ENCODE measurements around the gene ALDH3A1.

The ALDH3A1 gene

DNA sequence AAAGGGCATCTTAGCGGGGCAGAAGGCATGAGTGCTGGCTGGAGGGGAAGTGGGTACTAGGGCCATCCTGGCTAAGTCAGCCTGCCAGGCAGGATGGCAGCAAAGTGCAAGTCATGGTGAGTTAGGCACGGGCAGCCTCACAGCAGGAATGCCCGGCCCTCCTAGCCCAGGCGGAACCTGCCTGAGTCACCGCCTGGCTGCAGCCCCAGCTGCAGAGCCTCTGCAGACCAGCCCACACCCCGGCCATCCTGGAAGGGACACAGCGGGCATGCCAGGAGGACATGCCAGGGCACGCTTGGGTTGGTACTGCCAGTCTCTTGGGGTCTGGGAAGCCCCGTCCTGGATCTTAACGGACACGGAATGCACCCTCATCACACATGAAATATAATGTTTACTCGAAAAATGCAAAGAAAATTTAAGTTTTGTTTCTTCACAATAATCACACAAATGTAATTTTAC is 5.0 kb upstream of the ALDH3A1 start:
- TF ChIP-seq, protein P1, sequence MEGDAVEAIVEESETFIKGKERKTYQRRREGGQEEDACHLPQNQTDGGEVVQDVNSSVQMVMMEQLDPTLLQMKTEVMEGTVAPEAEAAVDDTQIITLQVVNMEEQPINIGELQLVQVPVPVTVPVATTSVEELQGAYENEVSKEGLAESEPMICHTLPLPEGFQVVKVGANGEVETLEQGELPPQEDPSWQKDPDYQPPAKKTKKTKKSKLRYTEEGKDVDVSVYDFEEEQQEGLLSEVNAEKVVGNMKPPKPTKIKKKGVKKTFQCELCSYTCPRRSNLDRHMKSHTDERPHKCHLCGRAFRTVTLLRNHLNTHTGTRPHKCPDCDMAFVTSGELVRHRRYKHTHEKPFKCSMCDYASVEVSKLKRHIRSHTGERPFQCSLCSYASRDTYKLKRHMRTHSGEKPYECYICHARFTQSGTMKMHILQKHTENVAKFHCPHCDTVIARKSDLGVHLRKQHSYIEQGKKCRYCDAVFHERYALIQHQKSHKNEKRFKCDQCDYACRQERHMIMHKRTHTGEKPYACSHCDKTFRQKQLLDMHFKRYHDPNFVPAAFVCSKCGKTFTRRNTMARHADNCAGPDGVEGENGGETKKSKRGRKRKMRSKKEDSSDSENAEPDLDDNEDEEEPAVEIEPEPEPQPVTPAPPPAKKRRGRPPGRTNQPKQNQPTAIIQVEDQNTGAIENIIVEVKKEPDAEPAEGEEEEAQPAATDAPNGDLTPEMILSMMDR (IDR thresholded peaks at IDR 0.05; ENCODE audit: low read depth, low read length): no peak
- no peak overlapping the region for H3K4me3 ChIP-seq (replicated peaks in 1 of 2; ENCODE audit: low read depth in 2 of 2, low read length in 2 of 2)
- DNase-seq (ENCODE audit: low read depth in 2 of 2): peak; percentile 77 to 82

DNA sequence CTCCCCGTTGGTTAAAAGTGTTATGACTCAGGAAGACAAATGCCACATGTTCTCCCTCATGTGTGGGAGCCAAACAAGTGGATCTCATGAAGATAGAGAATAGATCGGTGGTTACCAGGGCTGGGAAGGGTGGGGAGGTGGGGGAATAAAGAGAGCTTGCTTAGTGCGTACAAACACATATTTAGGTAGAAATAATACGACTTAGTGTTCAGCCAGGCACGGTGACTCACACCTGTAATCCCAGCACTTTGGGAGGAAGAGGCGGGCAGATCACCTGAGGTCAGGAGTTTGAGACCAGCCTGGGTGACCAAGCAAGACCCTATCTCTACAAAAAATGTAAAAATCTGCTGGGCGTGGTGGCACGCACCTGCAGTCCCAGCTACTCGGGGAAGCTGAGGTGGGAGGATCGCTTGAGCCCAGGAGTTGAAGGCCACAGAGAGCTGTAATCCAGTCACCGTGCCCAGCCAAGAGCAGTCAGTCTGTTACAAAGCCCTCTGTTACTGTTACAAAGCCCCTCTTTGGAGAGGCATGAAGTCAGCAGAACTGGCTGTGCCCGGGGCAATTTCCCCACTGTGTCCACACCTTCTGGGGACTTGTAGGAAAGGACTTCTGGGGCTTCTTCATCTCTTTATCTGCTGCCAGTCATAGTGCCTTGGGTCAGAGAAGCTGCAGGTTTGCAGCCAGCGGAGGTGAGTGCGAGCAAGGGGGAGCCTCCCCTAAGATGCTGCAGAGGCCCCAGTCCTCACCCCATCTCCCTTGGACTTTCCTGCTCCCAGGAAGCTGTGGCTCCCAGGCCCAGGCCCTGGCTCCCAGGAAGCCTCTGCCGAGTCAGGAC is 4.3 kb upstream of the ALDH3A1 start:
- H3K4me3 ChIP-seq (replicated peaks in 1 of 2; ENCODE audit: low read depth in 2 of 2, low read length in 2 of 2): no peak overlapping the region
- TF ChIP-seq, protein P1 (IDR thresholded peaks at IDR 0.05; ENCODE audit: low read depth, low read length): no peak
- no peak for DNase-seq (ENCODE audit: low read depth in 2 of 2)

DNA sequence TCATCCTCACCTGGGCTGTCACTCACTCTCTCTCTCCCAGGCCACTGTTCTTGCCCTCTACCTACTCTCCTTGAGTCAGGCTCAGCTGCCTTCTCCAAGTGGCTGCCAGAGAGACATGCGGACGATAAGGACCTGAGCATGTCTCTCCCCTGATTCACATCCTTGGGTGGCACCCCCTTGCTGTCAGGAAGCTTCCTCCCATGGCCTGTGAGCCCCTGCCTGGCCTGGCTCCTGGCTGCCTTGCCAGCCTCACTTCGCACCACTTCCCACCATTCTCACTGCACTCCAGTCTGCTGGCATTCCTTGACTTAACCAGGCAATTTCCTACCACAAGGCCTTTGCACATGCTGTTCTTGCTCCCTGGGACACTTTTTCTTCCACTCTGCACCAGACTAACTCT is 2.7 kb upstream of the ALDH3A1 start:
- DNase-seq (ENCODE audit: low read depth in 2 of 2): no peak
- TF ChIP-seq, protein P1 (IDR thresholded peaks at IDR 0.05; ENCODE audit: low read depth, low read length): no peak

DNA sequence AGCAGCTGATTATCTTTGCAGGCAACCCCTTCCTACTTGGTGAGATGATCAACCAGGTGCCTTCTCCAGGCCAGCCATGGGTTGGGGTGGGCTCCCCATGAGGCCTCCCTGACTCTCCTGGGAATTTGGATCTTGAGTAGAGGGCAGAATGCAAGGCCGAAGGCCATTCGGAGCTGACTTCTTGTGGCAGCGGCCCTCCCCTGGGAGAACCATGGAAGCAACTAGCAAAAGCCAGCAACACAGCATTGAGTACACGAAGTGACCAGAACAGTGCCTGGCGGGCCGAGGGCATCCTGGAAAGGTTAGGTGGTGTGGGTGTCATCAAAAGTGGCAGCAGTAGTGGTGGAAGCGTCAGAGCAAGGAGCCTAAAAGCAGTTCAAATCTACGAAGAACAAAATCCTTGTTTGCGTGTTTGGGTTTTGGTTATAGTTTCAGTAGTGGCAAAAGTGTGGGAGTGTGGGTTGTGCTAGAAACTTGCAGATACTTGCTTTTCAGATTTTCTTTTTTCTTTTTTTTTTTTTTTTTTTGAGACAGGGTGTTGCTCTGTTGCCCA is 2.0 kb upstream of the ALDH3A1 start:
- no peak overlapping the region for H3K4me3 ChIP-seq (replicated peaks in 1 of 2; ENCODE audit: low read depth in 2 of 2, low read length in 2 of 2)
- no peak for DNase-seq (ENCODE audit: low read depth in 2 of 2)
- TF ChIP-seq, protein P1 (IDR thresholded peaks at IDR 0.05; ENCODE audit: low read depth, low read length): no peak

More for the DNA sequence above, 2.7 kb upstream of the ALDH3A1 start:
- no peak overlapping the region for H3K4me3 ChIP-seq (replicated peaks in 1 of 2; ENCODE audit: low read depth in 2 of 2, low read length in 2 of 2)

DNA sequence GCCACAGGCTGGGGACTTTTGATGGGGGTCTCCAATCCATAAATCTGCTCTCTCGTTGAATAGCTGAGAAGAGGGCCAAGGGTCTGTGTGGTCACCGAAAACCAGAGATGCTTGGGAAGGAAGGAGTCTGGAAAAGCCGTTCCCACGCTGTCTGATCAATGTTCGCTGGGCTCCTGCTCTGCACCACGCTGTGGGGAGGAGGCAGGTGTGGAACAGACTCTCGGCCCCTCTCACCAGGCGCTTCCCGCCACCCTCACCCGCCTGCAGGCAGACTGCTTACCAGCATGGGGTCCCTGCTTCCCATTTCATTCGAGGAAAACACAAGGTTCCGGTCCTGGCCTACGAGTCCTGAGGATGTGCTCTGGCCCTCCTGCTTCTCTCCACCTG is 702 bp upstream of the ALDH3A1 start:
- no peak for DNase-seq (ENCODE audit: low read depth in 2 of 2)
- H3K4me3 ChIP-seq (replicated peaks in 1 of 2; ENCODE audit: low read depth in 2 of 2, low read length in 2 of 2): no peak overlapping the region
- TF ChIP-seq, protein P1 (IDR thresholded peaks at IDR 0.05; ENCODE audit: low read depth, low read length): no peak

DNA sequence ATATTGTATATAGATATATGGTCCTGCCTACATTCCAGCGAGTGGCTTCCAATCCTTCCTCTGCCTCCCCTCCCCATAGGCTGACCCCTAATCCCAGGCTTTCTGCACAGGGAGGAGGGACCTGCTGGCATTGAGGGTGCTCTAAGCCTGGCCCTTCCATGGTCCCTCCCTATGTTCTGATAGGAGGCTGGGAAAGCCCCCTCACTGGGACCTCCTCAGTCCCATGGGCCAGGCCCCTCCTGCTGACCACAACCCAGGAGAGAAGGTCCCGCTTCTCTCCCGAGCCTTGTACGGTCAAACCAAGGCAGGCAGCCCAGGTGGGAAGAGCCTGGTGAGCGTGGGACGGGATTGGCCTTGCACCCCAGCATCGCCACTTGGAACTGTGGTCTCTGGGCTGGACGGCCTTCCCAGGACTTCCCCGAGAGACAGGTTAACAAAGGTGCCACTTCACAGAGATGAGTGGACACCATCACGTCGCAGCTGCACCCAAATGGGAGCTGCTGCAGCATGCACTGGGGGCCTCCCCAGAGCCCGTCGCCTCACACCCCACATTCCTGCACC is 859 bp downstream of the ALDH3A1 start:
- DNase-seq (ENCODE audit: low read depth in 2 of 2): no peak
- H3K4me3 ChIP-seq (replicated peaks in 1 of 2; ENCODE audit: low read depth in 2 of 2, low read length in 2 of 2): no peak overlapping the region
- TF ChIP-seq, protein P1 (IDR thresholded peaks at IDR 0.05; ENCODE audit: low read depth, low read length): no peak
